ENCODE data around the gene TANC1. TPM values are rescaled to one million over a fixed set of nuclear protein-coding genes. Genes with fewer than 3 reads are reported as not detected.

Gene TANC1
- total and polyA plus RNA-seq, 2 experiments from 2014 or later, result 2.8 to 9.5 TPM

DNA sequence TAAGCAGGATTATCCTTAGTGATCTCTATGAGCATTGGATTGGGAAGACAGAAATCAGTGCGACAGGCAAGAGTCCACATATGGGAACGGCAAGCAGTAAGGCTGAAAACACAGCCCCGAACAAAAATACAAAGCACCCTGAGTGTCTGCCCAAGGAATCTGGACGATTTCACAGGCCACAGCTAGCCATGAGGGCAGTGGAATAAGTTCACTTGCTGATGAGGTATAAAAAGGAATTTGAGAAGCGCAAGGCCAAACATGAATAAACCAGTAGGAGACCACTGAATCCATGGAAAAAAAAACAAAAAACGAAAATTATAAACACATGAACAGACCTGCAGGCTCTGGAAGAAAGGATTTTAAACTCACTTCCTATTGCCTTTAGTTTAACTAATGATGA lies 293.8 kb downstream of the TANC1 start:
- no peak overlapping the region for H3K27ac ChIP-seq (ENCODE audit: low read depth)
- H3K36me3 Mint-ChIP-seq (ENCODE audit: low read depth), result peaks cover 3% of the 10 kb centered on the region; the same call in 1 of the 3 replicates
- no peak overlapping the region for H3K4me3 ChIP-seq

DNA sequence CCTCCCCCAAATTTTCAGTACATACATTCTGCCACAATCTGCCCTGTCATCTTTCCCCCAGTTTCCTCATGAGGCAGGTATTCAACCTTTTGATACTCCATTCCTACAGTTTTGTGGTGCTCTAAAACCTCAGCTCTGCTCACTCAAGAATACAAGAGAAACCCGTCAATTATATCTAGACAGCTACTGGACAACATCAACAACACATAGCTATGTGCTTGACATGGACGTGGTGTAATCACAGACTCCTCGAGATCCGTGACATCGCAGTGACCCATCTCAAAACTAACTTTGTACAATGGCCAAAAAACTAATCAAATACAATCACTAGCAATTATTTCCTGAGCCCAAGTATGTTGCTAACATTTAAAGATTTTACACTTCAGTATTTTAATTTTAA lies 294.5 kb downstream of the TANC1 start:
- H3K36me3 Mint-ChIP-seq (ENCODE audit: low read depth), result peaks cover 3% of the 10 kb centered on the region; the same call in 1 of the 3 replicates
- no peaks in the 10 kb centered on the region; the same call in 2 of the 3 replicates for H3K9me3 Mint-ChIP-seq
- DNase-seq (ENCODE audit: low spot score) (no peak), ATAC-seq (no peak)
- no peaks in the 10 kb centered on the region for H4K20me1 ChIP-seq (replicated peaks; ENCODE audit: insufficient read depth)
- H3K27me3 Mint-ChIP-seq (ENCODE audit: insufficient read depth, low read depth, poor library complexity), result peaks cover 5% of the 10 kb centered on the region
- H3K27ac ChIP-seq (ENCODE audit: low read depth), result no peak overlapping the region
- no peaks in the 10 kb centered on the region for H3K27me3 ChIP-seq (ENCODE audit: insufficient read depth)
- H3K36me3 ChIP-seq (ENCODE audit: insufficient read depth), result no peaks in the 10 kb centered on the region
- no peaks in the 10 kb centered on the region for H3K79me2 ChIP-seq (replicated peaks; ENCODE audit: insufficient read depth)
- H3K27ac Mint-ChIP-seq, result peak overlapping the region; percentile 17; the same call in 1 of the 2 replicates
- no peaks in the 10 kb centered on the region for H3K4me1 ChIP-seq (ENCODE audit: insufficient read depth)
- no peaks in the 10 kb centered on the region for H3K9me2 ChIP-seq (ENCODE audit: insufficient read depth)
- H3K4me3 ChIP-seq, result no peak overlapping the region
- peaks cover 7% of the 10 kb centered on the region; the same call in 2 of the 3 replicates for H3K4me1 Mint-ChIP-seq
- H3K4me2 ChIP-seq, result no peak overlapping the region
- H3F3A ChIP-seq (replicated peaks; ENCODE audit: low read depth), result no peaks in the 10 kb centered on the region
- no peak overlapping the region for H2AFZ ChIP-seq
- H3K4me3 Mint-ChIP-seq, result no peak overlapping the region
- TF ChIP-seq, protein P1, sequence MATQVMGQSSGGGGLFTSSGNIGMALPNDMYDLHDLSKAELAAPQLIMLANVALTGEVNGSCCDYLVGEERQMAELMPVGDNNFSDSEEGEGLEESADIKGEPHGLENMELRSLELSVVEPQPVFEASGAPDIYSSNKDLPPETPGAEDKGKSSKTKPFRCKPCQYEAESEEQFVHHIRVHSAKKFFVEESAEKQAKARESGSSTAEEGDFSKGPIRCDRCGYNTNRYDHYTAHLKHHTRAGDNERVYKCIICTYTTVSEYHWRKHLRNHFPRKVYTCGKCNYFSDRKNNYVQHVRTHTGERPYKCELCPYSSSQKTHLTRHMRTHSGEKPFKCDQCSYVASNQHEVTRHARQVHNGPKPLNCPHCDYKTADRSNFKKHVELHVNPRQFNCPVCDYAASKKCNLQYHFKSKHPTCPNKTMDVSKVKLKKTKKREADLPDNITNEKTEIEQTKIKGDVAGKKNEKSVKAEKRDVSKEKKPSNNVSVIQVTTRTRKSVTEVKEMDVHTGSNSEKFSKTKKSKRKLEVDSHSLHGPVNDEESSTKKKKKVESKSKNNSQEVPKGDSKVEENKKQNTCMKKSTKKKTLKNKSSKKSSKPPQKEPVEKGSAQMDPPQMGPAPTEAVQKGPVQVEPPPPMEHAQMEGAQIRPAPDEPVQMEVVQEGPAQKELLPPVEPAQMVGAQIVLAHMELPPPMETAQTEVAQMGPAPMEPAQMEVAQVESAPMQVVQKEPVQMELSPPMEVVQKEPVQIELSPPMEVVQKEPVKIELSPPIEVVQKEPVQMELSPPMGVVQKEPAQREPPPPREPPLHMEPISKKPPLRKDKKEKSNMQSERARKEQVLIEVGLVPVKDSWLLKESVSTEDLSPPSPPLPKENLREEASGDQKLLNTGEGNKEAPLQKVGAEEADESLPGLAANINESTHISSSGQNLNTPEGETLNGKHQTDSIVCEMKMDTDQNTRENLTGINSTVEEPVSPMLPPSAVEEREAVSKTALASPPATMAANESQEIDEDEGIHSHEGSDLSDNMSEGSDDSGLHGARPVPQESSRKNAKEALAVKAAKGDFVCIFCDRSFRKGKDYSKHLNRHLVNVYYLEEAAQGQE (IDR thresholded peaks at IDR 0.05; ENCODE audit: unreplicated experiment), result no peak
- no peak for TF ChIP-seq ZNF114 (CRISPR knock-in tag; IDR thresholded peaks at IDR 0.05)

More for the DNA sequence above, 293.8 kb downstream of the TANC1 start:
- TF ChIP-seq POLR2AphosphoS5 (IDR thresholded peaks at IDR 0.05; ENCODE audit: low read depth) (no peak), CREB1 (CRISPR knock-in tag; IDR thresholded peaks at IDR 0.05; ENCODE audit: low read depth) (no peak), STAT1 (IDR thresholded peaks at IDR 0.05; ENCODE audit: unreplicated experiment) (no peak), EZH2phosphoT487 (IDR thresholded peaks at IDR 0.05; ENCODE audit: unreplicated experiment) (no peak), NANOG (IDR thresholded peaks at IDR 0.05; ENCODE audit: borderline replicate concordance) (no peak), EZH2 (IDR thresholded peaks at IDR 0.05; ENCODE audit: low read depth, unreplicated experiment) (no peak), ZNF331 (CRISPR knock-in tag; IDR thresholded peaks at IDR 0.05; ENCODE audit: low read depth) (no peak), ETS1 (IDR thresholded peaks at IDR 0.05) (no peak), ZNF114 (CRISPR knock-in tag; IDR thresholded peaks at IDR 0.05) (no peak)
- TF ChIP-seq, protein P1 (IDR thresholded peaks at IDR 0.05; ENCODE audit: unreplicated experiment), result no peak
- no peaks in the 10 kb centered on the region for H3K36me3 ChIP-seq (ENCODE audit: insufficient read depth)
- no peaks in the 10 kb centered on the region for H3K4me1 ChIP-seq (ENCODE audit: insufficient read depth)
- H2AFZ ChIP-seq, result no peak overlapping the region
- DNase-seq (ENCODE audit: low spot score), result no peak
- peaks cover 7% of the 10 kb centered on the region; the same call in 2 of the 3 replicates for H3K4me1 Mint-ChIP-seq
- no peaks in the 10 kb centered on the region for H3K79me2 ChIP-seq (replicated peaks; ENCODE audit: insufficient read depth)
- H3K4me3 Mint-ChIP-seq, result no peak overlapping the region
- H4K20me1 ChIP-seq (replicated peaks; ENCODE audit: insufficient read depth), result no peaks in the 10 kb centered on the region
- H3K4me2 ChIP-seq, result no peak overlapping the region
- no peaks in the 10 kb centered on the region for H3F3A ChIP-seq (replicated peaks; ENCODE audit: low read depth)
- H3K9me2 ChIP-seq (ENCODE audit: insufficient read depth), result no peaks in the 10 kb centered on the region
- ATAC-seq, result no peak
- peaks cover 5% of the 10 kb centered on the region for H3K27me3 Mint-ChIP-seq (ENCODE audit: insufficient read depth, low read depth, poor library complexity)
- H3K27ac Mint-ChIP-seq, result no peak overlapping the region
- H3K27me3 ChIP-seq (ENCODE audit: insufficient read depth), result no peaks in the 10 kb centered on the region
- H3K9me3 Mint-ChIP-seq, result no peaks in the 10 kb centered on the region; the same call in 2 of the 3 replicates
